Cerebellar cortex (tissue), 1 donor: ENCODE measurements around the gene SLC18A2.

Experiments
- DNase-seq: peaks from one replicate; pipeline ENCODE4 v3.0.0-alpha.2; 2015; ENCODE audit warnings: low spot score

SLC18A2 gene

GRCh38 chr10:117239051-117239450 is 1.9 kb upstream of the SLC18A2 start:
- no peak for DNase-seq

- DNase-seq: no peak
Measured at GRCh38 chr10:117239721-117240620, 943 bp upstream of the SLC18A2 start.

- no peak for DNase-seq
Measured at GRCh38 chr10:117241541-117242462, 888 bp downstream of the SLC18A2 start.

GRCh38 chr10:117242463-117242832 is 1.5 kb downstream of the SLC18A2 start:
- no peak for DNase-seq

GRCh38 chr10:117246997-117247671 is 6.2 kb downstream of the SLC18A2 start:
- no peak for DNase-seq

GRCh38 chr10:117248750-117249465 is 8.0 kb downstream of the SLC18A2 start:
- DNase-seq: no peak

GRCh38 chr10:117249493-117250093 is 8.7 kb downstream of the SLC18A2 start:
- DNase-seq: no peak

GRCh38 chr10:117250411-117250810 is 9.5 kb downstream of the SLC18A2 start:
- no peak for DNase-seq

GRCh38 chr10:117253908-117254307 is 13.0 kb downstream of the SLC18A2 start:
- DNase-seq: no peak

- no peak for DNase-seq
Measured at GRCh38 chr10:117254338-117254737, 13.4 kb downstream of the SLC18A2 start.

- DNase-seq: no peak
Measured at GRCh38 chr10:117254774-117255735, 14.1 kb downstream of the SLC18A2 start.

- no peak for DNase-seq
Measured at GRCh38 chr10:117255835-117256460, 15.0 kb downstream of the SLC18A2 start.

- no peak for DNase-seq
Measured at GRCh38 chr10:117256910-117257309, 16.0 kb downstream of the SLC18A2 start.

- no peak for DNase-seq
Measured at GRCh38 chr10:117257721-117258120, 16.8 kb downstream of the SLC18A2 start.

GRCh38 chr10:117259279-117259678 is 18.4 kb downstream of the SLC18A2 start:
- no peak for DNase-seq

GRCh38 chr10:117260084-117260483 is 19.2 kb downstream of the SLC18A2 start:
- DNase-seq: no peak

GRCh38 chr10:117261501-117261900 is 20.6 kb downstream of the SLC18A2 start:
- no peak for DNase-seq

GRCh38 chr10:117262291-117262902 is 21.5 kb downstream of the SLC18A2 start:
- DNase-seq: no peak

GRCh38 chr10:117262903-117263293 is 22.0 kb downstream of the SLC18A2 start:
- no peak for DNase-seq
